CD4-positive, alpha-beta T cell treated with Interleukin-10 for 1 hour (primary cell): Measurements from ENCODE around the gene EIF1AX.

Experiments
- DNase-seq: peaks from one replicate; pipeline ENCODE4 v3.0.0-alpha.2; 2020

Gene EIF1AX

DNA sequence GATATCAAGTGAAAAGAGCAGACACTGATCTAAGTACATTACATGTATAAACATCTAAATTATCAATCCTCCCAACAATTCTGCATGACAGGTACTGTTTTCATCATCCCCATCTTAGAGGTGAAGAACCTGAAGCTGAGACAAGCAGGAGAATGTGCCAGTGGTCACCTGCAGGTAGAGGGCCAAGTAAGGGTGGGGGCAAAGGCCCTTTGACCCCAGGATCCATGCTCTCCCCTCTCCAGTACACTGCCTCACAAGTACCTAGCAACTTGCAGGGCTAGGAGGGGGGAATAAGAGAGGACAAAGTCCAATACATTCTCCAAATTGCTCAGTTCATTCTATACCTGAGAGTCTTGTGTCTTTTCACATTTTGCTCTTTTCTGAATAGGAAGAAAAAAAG is 16.7 kb downstream of the EIF1AX start:
- no peak for DNase-seq

DNA sequence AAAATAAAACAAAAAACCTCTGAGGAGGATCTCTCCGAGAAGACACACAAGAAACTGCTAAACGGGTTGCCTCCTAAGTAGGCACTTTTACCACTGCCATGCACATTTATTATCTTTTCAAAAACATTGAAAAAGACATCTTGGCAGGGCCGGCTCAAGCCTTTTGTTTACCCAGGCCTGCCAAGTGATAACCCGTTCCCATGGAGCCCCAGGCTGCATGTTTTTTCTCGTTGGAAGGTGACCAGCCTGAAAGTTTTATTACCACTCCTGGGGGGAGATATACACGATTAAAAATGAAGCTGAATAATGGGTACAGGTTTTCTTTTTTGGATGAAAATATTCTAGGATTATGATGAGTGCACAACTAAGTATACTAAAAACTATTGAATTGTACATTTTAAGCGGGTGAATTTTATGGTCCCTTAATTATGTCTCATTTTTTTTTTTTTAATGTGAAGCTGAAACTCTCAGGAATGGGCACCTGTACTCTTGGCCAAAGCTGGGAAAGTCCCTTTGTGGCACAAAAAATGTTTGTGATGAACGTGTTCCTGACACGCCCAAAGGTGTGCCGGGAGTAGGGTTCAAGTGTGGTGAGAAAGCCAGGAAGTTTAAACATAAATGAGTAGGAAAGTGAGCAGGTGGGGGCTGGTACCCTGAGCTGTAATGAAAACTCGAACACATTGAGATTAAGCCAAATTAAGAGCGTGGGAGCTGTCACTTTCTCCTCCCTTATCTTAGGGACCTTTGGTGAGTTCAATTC is 23.4 kb downstream of the EIF1AX start:
- DNase-seq: no peak

DNA sequence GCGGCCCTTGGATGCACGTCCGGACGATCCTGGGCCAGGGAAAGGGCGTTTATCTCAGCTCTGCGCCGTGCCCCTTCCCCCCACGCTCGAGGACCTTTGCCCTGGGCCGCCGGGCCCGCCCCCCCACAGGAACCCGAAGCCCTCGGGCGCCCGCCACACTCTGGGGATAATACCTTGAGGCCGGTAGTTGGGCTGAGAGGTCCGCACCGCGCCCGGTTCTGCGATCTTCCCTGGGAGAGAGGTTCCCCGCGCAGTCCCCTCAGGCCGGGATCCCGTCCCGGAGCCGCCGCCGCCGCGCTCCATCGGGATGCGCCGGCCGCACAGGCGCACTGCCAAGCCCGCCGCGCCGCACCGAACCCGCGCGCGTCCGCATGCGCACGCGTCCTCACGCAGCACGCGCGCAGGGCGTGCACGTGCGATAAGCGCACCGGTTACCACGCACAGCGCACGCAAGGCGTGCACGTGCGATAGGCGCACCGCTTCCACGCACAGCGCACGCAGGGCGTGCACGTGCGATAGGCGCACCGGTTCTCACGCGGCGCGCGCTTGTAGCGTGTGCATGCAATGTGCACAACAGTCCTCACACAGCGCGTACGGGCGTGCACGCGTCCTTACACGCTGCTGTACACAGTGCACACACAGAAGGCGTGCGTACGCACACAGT is 24.9 kb downstream of the EIF1AX start, which contains the start of gene MAP7D2:
MAP7D2 (minus strand) TSS at position 331 of the 664 bp plus-strand sequence; CDS start at position 303, 28 bp downstream.
- DNase-seq: no peak

DNA sequence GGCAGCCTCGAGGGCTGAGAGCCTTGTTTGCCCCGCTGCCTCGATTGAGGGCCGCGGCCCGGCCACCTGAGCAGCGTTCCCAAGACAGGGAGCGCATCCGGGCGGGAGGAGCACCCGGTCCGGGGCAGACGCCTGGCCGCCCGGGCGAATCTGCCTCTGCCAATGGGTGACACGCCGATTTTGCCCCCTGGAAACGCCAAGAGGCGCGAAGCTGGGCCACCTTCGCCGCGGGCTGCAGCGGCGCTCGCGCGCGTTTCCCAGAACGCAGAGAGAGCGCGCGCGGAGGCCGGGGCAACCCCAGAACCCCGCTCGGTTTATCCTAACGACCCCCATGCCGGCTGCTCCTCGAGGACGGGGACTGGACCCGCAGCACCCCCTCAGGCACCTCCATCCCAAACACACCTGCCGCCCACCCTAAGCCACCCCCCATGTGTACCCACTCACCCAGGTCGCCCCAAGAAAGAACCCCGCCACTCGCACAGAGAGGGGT is 25.5 kb downstream of the EIF1AX start:
- DNase-seq: no peak

DNA sequence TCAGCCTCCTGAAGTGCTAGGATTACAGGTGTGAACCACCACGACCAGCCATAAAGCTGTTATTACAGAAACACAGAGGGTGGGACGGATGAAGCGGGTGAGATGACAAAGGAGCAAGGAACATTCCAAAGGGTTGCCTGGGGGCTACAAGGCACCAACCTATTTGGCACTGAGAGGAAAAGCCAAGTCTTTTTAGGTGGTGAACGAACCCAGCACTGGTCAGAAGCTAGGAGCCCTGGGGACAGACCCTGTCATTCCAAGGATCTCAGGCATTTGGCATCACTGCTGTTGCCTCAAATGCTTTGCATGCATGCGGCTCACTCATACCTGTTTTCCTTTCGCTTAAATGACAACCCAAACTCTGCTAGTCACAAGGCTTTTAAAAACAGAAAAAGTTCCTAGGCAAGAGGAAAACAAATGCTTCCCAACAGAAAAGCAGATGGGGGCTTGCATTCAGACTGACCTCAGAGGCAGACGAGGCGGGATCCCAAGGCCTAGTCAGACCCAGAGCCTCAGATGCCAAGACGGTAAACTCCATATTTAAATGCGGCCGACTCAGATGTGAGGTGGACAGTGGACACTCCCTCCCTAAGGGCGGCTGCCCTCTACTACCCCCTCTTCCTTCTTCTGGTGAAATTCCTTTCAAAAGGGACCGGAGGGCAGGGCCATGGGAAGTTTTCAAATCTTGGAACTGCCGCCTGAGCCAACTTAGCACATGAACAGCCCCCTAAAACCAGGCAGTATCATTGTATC is 29.4 kb downstream of the EIF1AX start:
- DNase-seq: no peak

DNA sequence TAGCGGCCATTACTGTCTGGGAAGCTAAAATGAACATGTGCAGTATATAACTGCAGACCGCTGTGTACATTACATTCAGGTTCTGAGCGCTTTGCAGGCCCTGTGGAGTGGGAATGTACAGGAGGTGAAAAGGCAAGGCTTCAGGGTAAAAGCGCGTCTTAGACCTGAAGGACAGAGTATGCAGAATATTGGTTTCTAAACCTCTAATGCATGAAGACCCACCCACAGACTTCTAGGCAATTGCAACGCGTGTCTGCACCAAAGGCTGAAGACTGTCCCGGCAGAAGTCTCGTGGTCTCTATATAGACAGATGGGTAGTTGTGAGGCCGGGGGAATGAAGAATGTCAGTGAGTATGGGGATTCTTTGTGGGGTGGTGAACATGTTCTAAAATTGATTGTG is 30.4 kb downstream of the EIF1AX start:
- DNase-seq: no peak

DNA sequence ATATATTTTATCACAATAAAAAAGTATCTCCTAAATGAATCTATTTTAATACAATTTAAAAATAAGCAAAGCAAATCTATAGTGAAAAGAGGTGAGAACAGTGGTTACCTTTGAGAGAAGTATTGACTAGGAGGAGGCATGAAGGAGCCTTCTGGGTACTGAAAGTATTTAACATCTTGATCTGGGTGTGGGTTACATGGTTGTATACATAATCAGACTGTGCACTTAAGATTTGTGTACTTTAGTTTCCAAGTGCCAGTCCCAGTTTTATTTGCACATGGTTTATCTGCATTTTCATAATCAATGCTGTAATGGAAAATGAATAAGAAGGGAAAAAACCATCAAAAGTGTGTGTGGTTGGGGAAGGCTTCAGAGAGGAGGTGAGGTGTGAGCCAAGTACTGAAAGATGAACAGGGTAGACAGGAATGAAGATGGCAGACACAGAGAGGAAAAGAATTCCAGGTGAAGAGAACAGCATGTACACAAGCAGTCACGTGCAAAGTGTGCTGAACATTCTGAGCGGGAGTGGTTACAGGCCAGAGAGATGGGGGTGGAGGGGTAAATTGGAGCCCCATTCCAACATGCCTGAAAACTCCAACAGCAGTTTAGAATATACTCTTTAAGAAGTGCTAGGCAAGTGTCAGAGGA is 39.6 kb downstream of the EIF1AX start:
- DNase-seq: no peak

DNA sequence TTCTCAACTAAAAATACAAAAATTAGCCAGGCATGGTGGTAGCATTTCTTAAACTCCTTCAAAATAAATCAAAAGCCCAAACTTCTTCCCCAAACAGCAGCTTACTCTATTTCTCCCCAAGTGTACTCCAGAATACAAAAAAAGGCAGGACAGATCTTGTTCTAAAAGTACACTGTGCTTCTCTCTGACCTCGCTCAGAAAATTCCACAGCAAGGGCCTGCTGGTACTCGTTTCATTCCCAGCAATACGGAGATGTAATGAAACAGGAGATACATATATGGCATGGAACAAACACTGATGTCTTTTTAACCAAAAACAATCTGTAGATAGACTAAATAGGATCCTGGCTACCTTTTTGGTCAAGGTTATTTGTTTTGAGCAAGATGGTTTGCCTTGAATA is 50.1 kb downstream of the EIF1AX start:
- DNase-seq: no peak

DNA sequence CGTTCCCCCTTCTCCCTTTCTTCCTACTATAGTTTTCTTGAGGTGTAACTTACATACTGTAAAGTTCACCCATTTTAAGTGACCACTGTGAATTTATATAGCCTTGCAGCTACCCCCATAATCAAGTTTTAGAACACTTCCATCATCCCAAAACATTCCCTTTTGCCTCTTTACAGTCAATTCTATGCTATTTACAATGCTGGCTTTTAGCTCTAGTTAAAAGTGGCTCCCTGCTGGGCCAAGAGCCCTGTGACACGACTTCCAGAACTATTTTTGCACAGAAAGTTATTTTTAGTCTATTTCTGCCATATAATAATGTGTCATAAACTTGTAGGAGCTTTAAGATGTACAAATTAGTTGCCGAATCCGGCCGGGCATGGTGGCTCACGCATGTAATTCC is 51.8 kb downstream of the EIF1AX start:
- no peak for DNase-seq

DNA sequence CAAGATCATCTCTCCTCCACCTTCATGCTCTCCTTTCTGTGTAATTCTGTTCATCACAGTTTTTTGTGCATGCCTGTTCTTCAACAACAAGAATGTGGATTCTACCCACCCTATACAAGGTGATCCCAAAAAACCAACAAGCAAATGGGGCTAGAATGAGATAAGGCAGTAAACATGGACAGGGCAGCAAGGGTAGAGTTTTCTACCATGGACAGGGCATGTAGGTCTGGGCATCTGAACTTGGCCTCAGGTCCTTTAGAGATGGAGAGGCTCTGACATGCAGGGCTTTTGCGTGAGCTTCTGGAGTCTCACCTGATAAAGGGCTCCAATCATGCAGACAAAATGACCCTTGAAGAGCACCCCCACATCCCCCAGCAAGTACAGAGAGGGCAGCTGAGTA is 61.4 kb downstream of the EIF1AX start:
- DNase-seq: no peak
